WTC11 (cell line): ENCODE data around the gene RHOT1.

Experiments used
- ESRRA ChIP-seq: sonication (generic); formaldehyde crosslinking; IDR thresholded peaks from 2 replicates; pipeline ENCODE4 v1.8.1; 2022; ENCODE audit warnings: mild to moderate bottlenecking, missing genetic modification reagents, borderline replicate concordance
- MAX ChIP-seq: sonication (generic); formaldehyde crosslinking; IDR thresholded peaks from 2 replicates; pipeline ENCODE4 v1.8.0; 2022; ENCODE audit warnings: mild to moderate bottlenecking, missing genetic modification reagents
- MYBL2 ChIP-seq: sonication (generic); formaldehyde crosslinking; IDR thresholded peaks from 2 replicates; pipeline ENCODE4 v1.8.1; 2023; ENCODE audit warnings: mild to moderate bottlenecking, moderate library complexity, missing genetic modification reagents
- SOX15 ChIP-seq: fragments of 250-450 bp; sonication (Bioruptor Pico); IDR thresholded peaks from 2 replicates; pipeline ENCODE4 v1.9.0; 2021; ENCODE audit warnings: mild to moderate bottlenecking
- TF ChIP-seq, protein P1 (sequence below): fragments of 200-600 bp; IDR thresholded peaks from 2 replicates; pipeline ENCODE4 v1.8.0; 2022; ENCODE audit warnings: antibody characterized with exemption
- TF ChIP-seq, protein P2 (sequence below): sonication (generic); formaldehyde crosslinking; IDR thresholded peaks from 2 replicates; pipeline ENCODE4 v1.8.1; 2023; ENCODE audit warnings: mild to moderate bottlenecking, missing genetic modification reagents
- TF ChIP-seq, protein P3 (sequence below): sonication (generic); formaldehyde crosslinking; IDR thresholded peaks from 2 replicates; pipeline ENCODE4 v1.8.1; 2022; ENCODE audit warnings: mild to moderate bottlenecking, missing genetic modification reagents, moderate library complexity, borderline replicate concordance

GRCh38 chr17:32126325-32126724, 16.0 kb upstream of the RHOT1 start:
- TF ChIP-seq MAX (CRISPR knock-in tag) (no peak), MYBL2 (no peak), ESRRA (CRISPR knock-in tag) (no peak), SOX15 (CRISPR knock-in tag) (no peak)
- TF ChIP-seq, protein P1, sequence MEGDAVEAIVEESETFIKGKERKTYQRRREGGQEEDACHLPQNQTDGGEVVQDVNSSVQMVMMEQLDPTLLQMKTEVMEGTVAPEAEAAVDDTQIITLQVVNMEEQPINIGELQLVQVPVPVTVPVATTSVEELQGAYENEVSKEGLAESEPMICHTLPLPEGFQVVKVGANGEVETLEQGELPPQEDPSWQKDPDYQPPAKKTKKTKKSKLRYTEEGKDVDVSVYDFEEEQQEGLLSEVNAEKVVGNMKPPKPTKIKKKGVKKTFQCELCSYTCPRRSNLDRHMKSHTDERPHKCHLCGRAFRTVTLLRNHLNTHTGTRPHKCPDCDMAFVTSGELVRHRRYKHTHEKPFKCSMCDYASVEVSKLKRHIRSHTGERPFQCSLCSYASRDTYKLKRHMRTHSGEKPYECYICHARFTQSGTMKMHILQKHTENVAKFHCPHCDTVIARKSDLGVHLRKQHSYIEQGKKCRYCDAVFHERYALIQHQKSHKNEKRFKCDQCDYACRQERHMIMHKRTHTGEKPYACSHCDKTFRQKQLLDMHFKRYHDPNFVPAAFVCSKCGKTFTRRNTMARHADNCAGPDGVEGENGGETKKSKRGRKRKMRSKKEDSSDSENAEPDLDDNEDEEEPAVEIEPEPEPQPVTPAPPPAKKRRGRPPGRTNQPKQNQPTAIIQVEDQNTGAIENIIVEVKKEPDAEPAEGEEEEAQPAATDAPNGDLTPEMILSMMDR: no peak
- TF ChIP-seq, protein P2, sequence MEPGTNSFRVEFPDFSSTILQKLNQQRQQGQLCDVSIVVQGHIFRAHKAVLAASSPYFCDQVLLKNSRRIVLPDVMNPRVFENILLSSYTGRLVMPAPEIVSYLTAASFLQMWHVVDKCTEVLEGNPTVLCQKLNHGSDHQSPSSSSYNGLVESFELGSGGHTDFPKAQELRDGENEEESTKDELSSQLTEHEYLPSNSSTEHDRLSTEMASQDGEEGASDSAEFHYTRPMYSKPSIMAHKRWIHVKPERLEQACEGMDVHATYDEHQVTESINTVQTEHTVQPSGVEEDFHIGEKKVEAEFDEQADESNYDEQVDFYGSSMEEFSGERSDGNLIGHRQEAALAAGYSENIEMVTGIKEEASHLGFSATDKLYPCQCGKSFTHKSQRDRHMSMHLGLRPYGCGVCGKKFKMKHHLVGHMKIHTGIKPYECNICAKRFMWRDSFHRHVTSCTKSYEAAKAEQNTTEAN (CRISPR knock-in tag): no peak
- TF ChIP-seq, protein P3, sequence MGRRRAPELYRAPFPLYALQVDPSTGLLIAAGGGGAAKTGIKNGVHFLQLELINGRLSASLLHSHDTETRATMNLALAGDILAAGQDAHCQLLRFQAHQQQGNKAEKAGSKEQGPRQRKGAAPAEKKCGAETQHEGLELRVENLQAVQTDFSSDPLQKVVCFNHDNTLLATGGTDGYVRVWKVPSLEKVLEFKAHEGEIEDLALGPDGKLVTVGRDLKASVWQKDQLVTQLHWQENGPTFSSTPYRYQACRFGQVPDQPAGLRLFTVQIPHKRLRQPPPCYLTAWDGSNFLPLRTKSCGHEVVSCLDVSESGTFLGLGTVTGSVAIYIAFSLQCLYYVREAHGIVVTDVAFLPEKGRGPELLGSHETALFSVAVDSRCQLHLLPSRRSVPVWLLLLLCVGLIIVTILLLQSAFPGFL (CRISPR knock-in tag): no peak
